Stimulated activated CD4-positive, alpha-beta T cell treated with anti-CD3 and anti-CD28 coated beads, Interleukin-4, amount 100 ng/mL, for 1 hour (primary cell): ENCODE measurements around the gene SMPD1.

Experiments
- DNase-seq: peaks from one replicate; pipeline ENCODE4 v3.0.0-alpha.2; 2020

The SMPD1 gene

GRCh38 chr11:6389905-6390717, at the start of gene SMPD1:
Gene SMPD1 (plus strand): TSS chr11:6390474. CDS start chr11:6390599, 125 bp downstream.
- DNase-seq, result peak; percentile 93

GRCh38 chr11:6345366-6345765, 44.9 kb upstream of the SMPD1 start:
- no peak for DNase-seq

- no peak for DNase-seq
These were observed 40.2 kb upstream of the SMPD1 start for GRCh38 chr11:6350043-6350442.

GRCh38 chr11:6350486-6350885, 39.8 kb upstream of the SMPD1 start:
- DNase-seq, result no peak

- DNase-seq, result no peak
These were observed 38.4 kb upstream of the SMPD1 start for GRCh38 chr11:6351782-6352382.

GRCh38 chr11:6353367-6353987, 36.8 kb upstream of the SMPD1 start:
- peak; percentile 38 for DNase-seq

GRCh38 chr11:6354651-6355485, 35.4 kb upstream of the SMPD1 start:
- DNase-seq, result no peak

GRCh38 chr11:6356503-6357055, 33.7 kb upstream of the SMPD1 start:
- no peak for DNase-seq

GRCh38 chr11:6357222-6357621, 33.1 kb upstream of the SMPD1 start:
- DNase-seq, result peak; percentile 21

GRCh38 chr11:6360183-6360582, 30.1 kb upstream of the SMPD1 start:
- no peak for DNase-seq

- DNase-seq, result no peak
These were observed 27.9 kb upstream of the SMPD1 start for GRCh38 chr11:6362185-6362872.

- DNase-seq, result peak; percentile 70
These were observed 27.2 kb upstream of the SMPD1 start for GRCh38 chr11:6362873-6363678.

- DNase-seq, result no peak
These were observed 24.6 kb upstream of the SMPD1 start for GRCh38 chr11:6365659-6366058.

GRCh38 chr11:6371825-6372224, 18.4 kb upstream of the SMPD1 start:
- DNase-seq, result no peak

- DNase-seq, result no peak
These were observed 12.2 kb upstream of the SMPD1 start for GRCh38 chr11:6377902-6378639.

GRCh38 chr11:6378640-6378989, 11.7 kb upstream of the SMPD1 start:
- no peak for DNase-seq

GRCh38 chr11:6385046-6385777, 5.1 kb upstream of the SMPD1 start:
- DNase-seq, result no peak

GRCh38 chr11:6387811-6388599, 2.3 kb upstream of the SMPD1 start:
- no peak for DNase-seq

- DNase-seq, result no peak
These were observed 1.5 kb upstream of the SMPD1 start for GRCh38 chr11:6388748-6389147.
